Mesothelial cell of epicardium (in vitro differentiated cells): ENCODE measurements around the gene EDNRB. TPM values are rescaled to one million over a fixed set of nuclear protein-coding genes. Genes with fewer than 3 reads are reported as not detected.

Experiments used
- DNase-seq, 2 experiments: peaks; one replicate each; pipeline ENCODE4 v3.0.0; 2021; ENCODE audit warnings: low spot score in 2 of 2; ENCODE audit not compliant: unreplicated experiment in 2 of 2
- H3K27ac Mint-ChIP-seq: 2 replicates; pipeline ENCODE4 v1.8.0; 2021; ENCODE audit warnings: mixed read lengths
- H3K27me3 Mint-ChIP-seq: 2 replicates; pipeline ENCODE4 v1.8.0; 2021; ENCODE audit warnings: low read depth, mixed read lengths
- H3K36me3 Mint-ChIP-seq: 2 replicates; pipeline ENCODE4 v1.8.0; 2021; ENCODE audit warnings: mixed read lengths
- H3K4me1 Mint-ChIP-seq: 2 replicates; pipeline ENCODE4 v1.8.0; 2021; ENCODE audit warnings: mixed read lengths
- H3K4me3 Mint-ChIP-seq: 2 replicates; pipeline ENCODE4 v1.8.0; 2021; ENCODE audit warnings: mild to moderate bottlenecking, moderate library complexity, mixed read lengths
- H3K9me3 Mint-ChIP-seq: 2 replicates; pipeline ENCODE4 v1.8.0; 2021; ENCODE audit warnings: mixed read lengths
- total RNA-seq: library from RNA; stranded (reverse); gene quantifications from 3 replicates; pipeline ENCODE4 v1.2.1, GENCODE V29; 2021
- TF ChIP-seq, protein P1 (sequence below): fragments of 200-600 bp; sonication (generic); IDR thresholded peaks from one replicate; pipeline ENCODE4 v1.5.0; 2021; ENCODE audit warnings: antibody characterized with exemption; ENCODE audit not compliant: unreplicated experiment

Gene EDNRB
- total RNA-seq, 1 donor from 2014 or later: 3.2 TPM

- DNase-seq: no peak
- TF ChIP-seq, protein P1, sequence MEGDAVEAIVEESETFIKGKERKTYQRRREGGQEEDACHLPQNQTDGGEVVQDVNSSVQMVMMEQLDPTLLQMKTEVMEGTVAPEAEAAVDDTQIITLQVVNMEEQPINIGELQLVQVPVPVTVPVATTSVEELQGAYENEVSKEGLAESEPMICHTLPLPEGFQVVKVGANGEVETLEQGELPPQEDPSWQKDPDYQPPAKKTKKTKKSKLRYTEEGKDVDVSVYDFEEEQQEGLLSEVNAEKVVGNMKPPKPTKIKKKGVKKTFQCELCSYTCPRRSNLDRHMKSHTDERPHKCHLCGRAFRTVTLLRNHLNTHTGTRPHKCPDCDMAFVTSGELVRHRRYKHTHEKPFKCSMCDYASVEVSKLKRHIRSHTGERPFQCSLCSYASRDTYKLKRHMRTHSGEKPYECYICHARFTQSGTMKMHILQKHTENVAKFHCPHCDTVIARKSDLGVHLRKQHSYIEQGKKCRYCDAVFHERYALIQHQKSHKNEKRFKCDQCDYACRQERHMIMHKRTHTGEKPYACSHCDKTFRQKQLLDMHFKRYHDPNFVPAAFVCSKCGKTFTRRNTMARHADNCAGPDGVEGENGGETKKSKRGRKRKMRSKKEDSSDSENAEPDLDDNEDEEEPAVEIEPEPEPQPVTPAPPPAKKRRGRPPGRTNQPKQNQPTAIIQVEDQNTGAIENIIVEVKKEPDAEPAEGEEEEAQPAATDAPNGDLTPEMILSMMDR: no peak
- Mint-ChIP-seq H3K27ac (no peak overlapping the region), H3K4me3 (no peak overlapping the region), H3K4me1 (peaks cover 5% of the 10 kb centered on the region), H3K9me3 (peaks cover 18% of the 10 kb centered on the region), H3K27me3 (no peaks in the 10 kb centered on the region), H3K36me3 (peaks cover 5% of the 10 kb centered on the region)
Observed at GRCh38 chr13:77868717-77869116, 49.9 kb downstream of the EDNRB start.

GRCh38 chr13:77866971-77867370 lies 51.7 kb downstream of the EDNRB start:
- Mint-ChIP-seq H3K4me1 (peaks cover 12% of the 10 kb centered on the region), H3K27me3 (no peaks in the 10 kb centered on the region), H3K27ac (no peak overlapping the region), H3K36me3 (peaks cover 5% of the 10 kb centered on the region), H3K9me3 (peaks cover 18% of the 10 kb centered on the region), H3K4me3 (no peak overlapping the region)
- TF ChIP-seq, protein P1: no peak
- no peak for DNase-seq

GRCh38 chr13:77865622-77866021 lies 53.0 kb downstream of the EDNRB start:
- DNase-seq: no peak
- H3K9me3 Mint-ChIP-seq: peaks cover 18% of the 10 kb centered on the region
- no peaks in the 10 kb centered on the region for H3K27me3 Mint-ChIP-seq
- peaks cover 18% of the 10 kb centered on the region for H3K4me1 Mint-ChIP-seq
- TF ChIP-seq, protein P1: no peak
- no peak overlapping the region for H3K27ac Mint-ChIP-seq
- H3K36me3 Mint-ChIP-seq: peaks cover 5% of the 10 kb centered on the region
- no peak overlapping the region for H3K4me3 Mint-ChIP-seq

GRCh38 chr13:77863144-77863543 lies 55.5 kb downstream of the EDNRB start:
- DNase-seq: no peak
- H3K36me3 Mint-ChIP-seq: peaks cover 5% of the 10 kb centered on the region
- H3K4me1 Mint-ChIP-seq: peaks cover 35% of the 10 kb centered on the region
- TF ChIP-seq, protein P1: no peak
- no peaks in the 10 kb centered on the region for H3K27me3 Mint-ChIP-seq
- H3K27ac Mint-ChIP-seq: no peak overlapping the region
- no peak overlapping the region for H3K4me3 Mint-ChIP-seq
- H3K9me3 Mint-ChIP-seq: peaks cover 11% of the 10 kb centered on the region

DNA sequence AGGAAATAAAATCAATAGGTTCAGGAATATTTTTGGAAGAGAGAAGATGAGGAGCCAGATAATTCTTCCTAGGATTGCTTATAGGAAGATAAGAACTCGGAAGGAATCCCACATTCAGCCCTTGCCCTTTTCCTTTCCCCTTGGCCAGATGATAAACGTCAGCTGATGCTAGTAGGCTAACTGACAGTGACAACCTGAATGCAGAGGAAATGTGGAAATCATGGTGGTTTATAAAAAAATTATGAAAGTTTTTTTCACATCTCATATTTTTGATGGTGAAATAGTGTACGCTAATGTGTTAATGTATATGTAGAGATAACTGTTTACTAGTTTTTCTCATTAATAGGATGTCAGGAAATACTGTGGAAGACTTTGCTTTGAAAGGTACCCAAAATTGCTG lies 56.9 kb downstream of the EDNRB start:
- Mint-ChIP-seq H3K36me3 (no peaks in the 10 kb centered on the region), H3K4me3 (no peak overlapping the region), H3K27ac (no peak overlapping the region), H3K9me3 (no peaks in the 10 kb centered on the region), H3K27me3 (no peaks in the 10 kb centered on the region), H3K4me1 (peaks cover 39% of the 10 kb centered on the region)
- TF ChIP-seq, protein P1: no peak
- no peak for DNase-seq

- peak overlapping the region; percentile 26 for H3K27ac Mint-ChIP-seq
- no peak for DNase-seq
- TF ChIP-seq, protein P1: no peak
- peaks cover 39% of the 10 kb centered on the region for H3K4me1 Mint-ChIP-seq
- no peak overlapping the region for H3K4me3 Mint-ChIP-seq
- H3K9me3 Mint-ChIP-seq: no peaks in the 10 kb centered on the region
- no peaks in the 10 kb centered on the region for H3K27me3 Mint-ChIP-seq
- no peaks in the 10 kb centered on the region for H3K36me3 Mint-ChIP-seq
Observed at GRCh38 chr13:77860507-77860981, 58.1 kb downstream of the EDNRB start.
